ENCODE results near the gene FIBP. TPM values are rescaled to one million over a fixed set of nuclear protein-coding genes. Genes with fewer than 3 reads are reported as not detected.

FIBP gene
- total RNA-seq, 3 donors from 2014 or later: 72.8 to 86.1 (median 83.9) TPM

- peaks cover 26% of the 10 kb centered on the region for H3K4me1 Mint-ChIP-seq (ENCODE audit: low read depth)
- no peaks in the 10 kb centered on the region for H3K9me3 Mint-ChIP-seq
- no peaks in the 10 kb centered on the region for H3K27me3 Mint-ChIP-seq (ENCODE audit: low read depth)
- no peak overlapping the region for H3K4me3 Mint-ChIP-seq
- peaks cover 15% of the 10 kb centered on the region for H3K36me3 Mint-ChIP-seq (ENCODE audit: insufficient read depth)
- no peak for DNase-seq
- ATAC-seq: no peak
These were observed 24.2 kb downstream of the FIBP start for GRCh38 chr11:65863889-65864705.

DNA sequence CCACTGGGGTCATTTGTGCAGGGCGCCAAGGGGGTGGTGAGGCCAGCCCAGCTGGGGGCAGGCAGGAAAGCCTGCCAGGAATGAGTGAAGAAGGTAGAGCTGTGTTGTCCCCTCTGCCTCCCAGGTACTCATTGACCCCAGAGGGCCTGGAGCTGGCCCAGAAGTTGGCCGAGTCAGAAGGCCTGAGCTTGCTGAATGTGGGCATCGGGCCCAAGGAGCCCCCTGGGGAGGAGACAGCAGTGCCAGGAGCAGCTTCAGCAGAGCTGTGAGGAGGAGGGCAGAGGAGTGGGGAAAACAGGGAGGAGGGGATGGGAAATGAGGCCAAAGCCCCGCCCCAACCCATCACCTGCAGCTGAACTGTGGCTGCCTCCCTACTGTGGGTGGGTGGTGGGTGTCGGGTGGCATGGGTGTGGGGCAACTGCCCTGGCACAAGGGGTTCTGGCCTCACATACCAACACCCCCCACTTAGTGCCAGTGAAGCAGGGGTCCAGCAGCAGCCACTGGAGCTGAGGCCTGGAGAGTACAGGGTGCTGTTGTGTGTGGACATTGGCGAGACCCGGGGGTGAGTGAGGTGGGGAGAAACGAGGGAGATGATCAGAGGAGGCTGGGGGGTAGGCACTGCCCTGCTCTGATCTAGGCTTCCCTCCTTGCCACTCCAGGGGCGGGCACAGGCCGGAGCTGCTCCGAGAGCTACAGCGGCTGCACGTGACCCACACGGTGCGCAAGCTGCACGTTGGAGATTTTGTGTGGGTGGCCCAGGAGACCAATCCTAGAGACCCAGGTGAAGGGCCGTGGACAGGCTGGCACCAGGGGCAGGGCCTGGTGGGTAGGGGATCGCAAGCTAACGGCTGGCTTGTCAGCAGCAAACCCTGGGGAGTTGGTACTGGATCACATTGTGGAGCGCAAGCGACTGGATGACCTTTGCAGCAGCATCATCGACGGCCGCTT is 25.1 kb downstream of the FIBP start:
- Mint-ChIP-seq H3K27me3 (ENCODE audit: low read depth) (no peaks in the 10 kb centered on the region), H3K9me3 (no peaks in the 10 kb centered on the region), H3K4me1 (ENCODE audit: low read depth) (peaks cover 34% of the 10 kb centered on the region), H3K36me3 (ENCODE audit: insufficient read depth) (peaks cover 15% of the 10 kb centered on the region), H3K4me3 (peak overlapping the region; percentile 89)
- no peak for DNase-seq
- no peak for ATAC-seq

DNA sequence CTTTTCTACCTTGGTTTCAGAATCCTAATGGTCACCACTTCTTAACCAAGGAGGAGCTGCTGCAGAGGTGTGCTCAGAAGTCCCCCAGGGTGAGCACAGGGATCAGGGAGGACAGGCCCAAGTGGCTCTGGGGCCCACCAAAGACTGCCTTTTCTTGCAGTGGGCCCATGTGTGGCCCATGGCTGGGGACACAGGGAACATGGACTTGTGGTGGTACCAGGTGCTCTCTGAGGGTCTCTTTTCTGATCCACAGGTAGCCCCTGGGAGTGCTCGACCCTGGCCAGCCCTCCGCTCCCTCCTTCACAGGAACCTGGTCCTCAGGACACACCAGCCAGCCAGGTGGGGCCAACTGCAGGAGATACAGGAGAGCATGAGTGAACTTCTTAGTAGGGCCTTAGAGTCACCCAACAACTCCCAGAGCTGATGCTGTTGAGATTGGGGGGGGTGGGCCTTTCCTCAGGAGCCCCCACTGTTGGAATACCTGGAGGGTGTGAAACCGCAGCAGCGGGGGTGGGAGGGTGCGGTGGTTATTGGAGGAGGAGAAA is 26.0 kb downstream of the FIBP start:
- Mint-ChIP-seq H3K27me3 (ENCODE audit: low read depth) (no peaks in the 10 kb centered on the region), H3K9me3 (no peaks in the 10 kb centered on the region), H3K36me3 (ENCODE audit: insufficient read depth) (peaks cover 13% of the 10 kb centered on the region), H3K4me1 (ENCODE audit: low read depth) (peaks cover 35% of the 10 kb centered on the region), H3K4me3 (peak overlapping the region; percentile 89)
- DNase-seq: no peak
- ATAC-seq: no peak

GRCh38 chr11:65861533-65862183 is 26.6 kb downstream of the FIBP start:
- Mint-ChIP-seq H3K9me3 (no peaks in the 10 kb centered on the region), H3K27me3 (ENCODE audit: low read depth) (no peaks in the 10 kb centered on the region), H3K4me1 (ENCODE audit: low read depth) (peaks cover 37% of the 10 kb centered on the region), H3K4me3 (peak overlapping the region; percentile 89), H3K36me3 (ENCODE audit: insufficient read depth) (peaks cover 13% of the 10 kb centered on the region)
- no peak for DNase-seq
- ATAC-seq: no peak

DNA sequence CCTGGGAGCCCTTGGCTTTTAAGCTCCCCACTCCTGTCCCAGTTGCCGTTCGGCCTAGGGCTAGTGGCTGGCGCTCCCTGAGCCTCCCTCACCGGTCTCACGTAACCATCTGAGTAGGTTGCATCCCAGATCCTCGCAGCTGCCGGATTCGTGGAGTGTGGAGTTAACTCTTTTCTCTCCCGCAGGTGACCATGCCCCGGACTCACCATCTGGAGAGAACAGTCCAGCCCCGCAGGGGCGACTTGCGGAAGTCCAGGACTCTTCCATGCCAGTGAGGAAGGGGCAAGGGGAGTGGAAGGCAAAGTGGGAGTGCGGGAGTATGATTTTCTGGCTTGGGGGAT is 27.1 kb downstream of the FIBP start:
- peak overlapping the region; percentile 89 for H3K4me3 Mint-ChIP-seq
- H3K27me3 Mint-ChIP-seq (ENCODE audit: low read depth): no peaks in the 10 kb centered on the region
- no peak for ATAC-seq
- no peaks in the 10 kb centered on the region for H3K9me3 Mint-ChIP-seq
- H3K4me1 Mint-ChIP-seq (ENCODE audit: low read depth): peaks cover 43% of the 10 kb centered on the region
- H3K36me3 Mint-ChIP-seq (ENCODE audit: insufficient read depth): peaks cover 18% of the 10 kb centered on the region
- no peak for DNase-seq

DNA sequence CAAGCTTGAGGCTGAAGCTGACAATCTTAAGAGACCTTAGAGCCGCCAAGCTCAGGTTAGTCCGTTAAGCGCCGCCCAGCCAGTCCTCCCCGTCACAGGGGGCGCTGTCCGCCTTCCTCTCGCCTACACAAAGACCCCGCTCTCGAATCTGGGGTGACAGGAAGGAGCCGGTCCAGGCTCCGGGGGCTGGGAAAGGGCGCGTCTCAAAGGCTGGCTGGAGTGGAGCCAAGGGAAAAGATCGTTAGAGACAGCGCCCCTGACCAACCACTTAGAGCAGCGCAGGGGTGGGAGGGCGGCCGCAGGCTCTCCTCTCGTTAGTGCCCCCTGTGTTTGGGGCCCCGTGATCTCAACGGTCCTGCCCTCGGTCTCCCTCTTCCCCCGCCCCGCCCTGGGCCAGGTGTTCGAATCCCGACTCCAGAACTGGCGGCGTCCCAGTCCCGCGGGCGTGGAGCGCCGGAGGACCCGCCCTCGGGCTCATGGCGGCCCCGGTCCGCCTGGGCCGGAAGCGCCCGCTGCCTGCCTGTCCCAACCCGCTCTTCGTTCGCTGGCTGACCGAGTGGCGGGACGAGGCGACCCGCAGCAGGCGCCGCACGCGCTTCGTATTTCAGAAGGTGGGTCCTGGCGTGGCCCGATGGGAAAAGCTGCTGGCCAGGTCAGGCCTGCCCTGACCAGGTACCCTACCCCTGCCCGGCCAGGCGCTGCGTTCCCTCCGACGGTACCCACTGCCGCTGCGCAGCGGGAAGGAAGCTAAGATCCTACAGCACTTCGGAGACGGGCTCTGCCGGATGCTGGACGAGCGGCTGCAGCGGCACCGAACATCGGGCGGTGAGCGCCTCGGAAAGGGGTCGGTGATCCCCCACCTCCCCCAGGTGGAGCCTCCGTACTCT is 27.8 kb downstream of the FIBP start, which contains the start of gene MUS81:
MUS81 (plus strand) TSS at position 156 of the 887 bp plus-strand sequence; CDS start at position 477, 321 bp downstream.
- Mint-ChIP-seq H3K4me3 (peak within 1 kb of the TSS; percentile 89), H3K4me1 (ENCODE audit: low read depth) (peaks cover 49% of the 10 kb centered on the region), H3K36me3 (ENCODE audit: insufficient read depth) (peaks cover 24% of the 10 kb centered on the region), H3K27me3 (ENCODE audit: low read depth) (no peaks in the 10 kb centered on the region), H3K9me3 (no peaks in the 10 kb centered on the region)
- ATAC-seq (peak; percentile 42 to 49), DNase-seq (peak; percentile 96)

DNA sequence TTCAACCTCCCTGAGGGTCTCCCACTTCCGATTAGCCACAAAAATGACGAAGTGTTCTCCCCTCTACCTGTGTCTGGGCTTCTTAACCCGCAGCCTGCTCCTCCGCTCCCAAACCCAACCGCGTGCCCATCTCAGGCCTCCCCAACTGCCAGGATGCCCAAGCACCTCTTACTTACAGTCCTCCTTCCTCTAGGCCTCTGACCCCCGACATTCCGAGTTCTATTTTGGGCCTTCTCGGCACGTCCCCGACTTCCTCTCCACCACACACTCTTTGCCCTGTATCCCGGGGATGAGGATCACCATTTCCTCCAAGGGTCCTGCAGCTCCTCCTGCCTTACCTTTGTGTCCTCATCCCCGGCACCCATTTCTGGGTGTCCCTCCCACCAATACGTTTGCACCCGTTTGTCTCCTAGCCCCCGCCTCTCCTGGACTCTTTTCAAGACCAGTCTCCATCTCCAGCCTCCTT is 28.4 kb downstream of the FIBP start:
- no peaks in the 10 kb centered on the region for H3K27me3 Mint-ChIP-seq (ENCODE audit: low read depth)
- ATAC-seq (no peak), DNase-seq (no peak)
- no peaks in the 10 kb centered on the region for H3K9me3 Mint-ChIP-seq
- peaks cover 53% of the 10 kb centered on the region for H3K4me1 Mint-ChIP-seq (ENCODE audit: low read depth)
- peak overlapping the region; percentile 89 for H3K4me3 Mint-ChIP-seq
- H3K36me3 Mint-ChIP-seq (ENCODE audit: insufficient read depth): peaks cover 25% of the 10 kb centered on the region

GRCh38 chr11:65859095-65859811 is 29.0 kb downstream of the FIBP start:
- Mint-ChIP-seq H3K36me3 (ENCODE audit: insufficient read depth) (peaks cover 30% of the 10 kb centered on the region), H3K27me3 (ENCODE audit: low read depth) (no peaks in the 10 kb centered on the region), H3K9me3 (no peaks in the 10 kb centered on the region), H3K4me3 (peak overlapping the region; percentile 89), H3K4me1 (ENCODE audit: low read depth) (peaks cover 59% of the 10 kb centered on the region)
- ATAC-seq (peak; percentile 64 to 68), DNase-seq (peak; percentile 96)

GRCh38 chr11:65858681-65859087 is 29.6 kb downstream of the FIBP start:
- DNase-seq (no peak), ATAC-seq (no peak)
- peak overlapping the region; percentile 89 for H3K4me3 Mint-ChIP-seq
- H3K27me3 Mint-ChIP-seq (ENCODE audit: low read depth): no peaks in the 10 kb centered on the region
- peaks cover 63% of the 10 kb centered on the region for H3K4me1 Mint-ChIP-seq (ENCODE audit: low read depth)
- no peaks in the 10 kb centered on the region for H3K9me3 Mint-ChIP-seq
- H3K36me3 Mint-ChIP-seq (ENCODE audit: insufficient read depth): peaks cover 34% of the 10 kb centered on the region

GRCh38 chr11:65857853-65858680 is 30.2 kb downstream of the FIBP start, which contains the start of gene CFL1:
TSS of gene CFL1 (minus strand) at chr11:65858180. CDS start at chr11:65858099, 81 bp downstream.
- peak; percentile 66 to 70 for ATAC-seq
- DNase-seq: peak; percentile 95
- peak within 1 kb of the TSS; percentile 90 for H3K4me3 Mint-ChIP-seq
- no peaks in the 10 kb centered on the region for H3K27me3 Mint-ChIP-seq (ENCODE audit: low read depth)
- peaks cover 34% of the 10 kb centered on the region for H3K36me3 Mint-ChIP-seq (ENCODE audit: insufficient read depth)
- peaks cover 63% of the 10 kb centered on the region for H3K4me1 Mint-ChIP-seq (ENCODE audit: low read depth)
- no peaks in the 10 kb centered on the region for H3K9me3 Mint-ChIP-seq

DNA sequence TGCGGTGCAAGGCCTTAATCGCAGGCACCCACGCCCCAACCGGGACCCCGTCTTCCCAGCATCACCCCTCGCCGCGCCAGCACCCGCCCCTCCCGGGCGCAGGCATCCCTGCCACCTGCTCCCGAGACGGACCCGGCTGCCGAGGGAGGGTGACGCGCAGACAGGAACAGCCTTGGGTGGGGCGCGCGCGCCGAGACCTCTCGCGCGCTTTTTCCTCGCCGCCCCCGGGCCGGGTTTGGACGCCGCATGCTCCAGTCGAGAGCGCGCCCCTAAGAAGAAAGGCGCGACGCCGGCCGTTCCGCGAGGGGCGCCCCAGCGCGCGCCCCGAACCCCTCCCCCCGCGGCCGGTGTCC is 30.8 kb downstream of the FIBP start:
- DNase-seq (peak; percentile 65), ATAC-seq (peak in 1 of 2 donors; percentile 0)
- peak overlapping the region; percentile 90 for H3K4me3 Mint-ChIP-seq
- H3K9me3 Mint-ChIP-seq: no peaks in the 10 kb centered on the region
- H3K36me3 Mint-ChIP-seq (ENCODE audit: insufficient read depth): peaks cover 30% of the 10 kb centered on the region
- no peaks in the 10 kb centered on the region for H3K27me3 Mint-ChIP-seq (ENCODE audit: low read depth)
- H3K4me1 Mint-ChIP-seq (ENCODE audit: low read depth): peaks cover 58% of the 10 kb centered on the region
